ENCODE measurements around the gene BACH2.
"Not testable (repeated sequence)": the region's sequence is repeated elsewhere in the genome, so short reads cannot be mapped to it uniquely, and the experiment has no call there.

Gene BACH2

GRCh38 chr6:90065173-90065572 lies 231.5 kb downstream of the BACH2 start:
- intact Hi-C loops (cut with micrococcal nuclease) = no loop called here
- Mint-ChIP-seq H3K27ac (no peak overlapping the region), H3K4me1 (ENCODE audit: low read depth) (no peaks in the 10 kb centered on the region), H3K36me3 (ENCODE audit: low read depth) (no peaks in the 10 kb centered on the region), H3K4me3 (no peak overlapping the region), H3K27me3 (no peaks in the 10 kb centered on the region), H3K9me3 (no peaks in the 10 kb centered on the region)

GRCh38 chr6:90062667-90063066 lies 234.0 kb downstream of the BACH2 start:
- Mint-ChIP-seq H3K4me1 (ENCODE audit: low read depth) (no peaks in the 10 kb centered on the region), H3K27ac (no peak overlapping the region), H3K4me3 (no peak overlapping the region), H3K36me3 (ENCODE audit: low read depth) (no peaks in the 10 kb centered on the region), H3K27me3 (no peaks in the 10 kb centered on the region), H3K9me3 (no peaks in the 10 kb centered on the region)
- intact Hi-C loops (cut with micrococcal nuclease) = no loop called here

DNA sequence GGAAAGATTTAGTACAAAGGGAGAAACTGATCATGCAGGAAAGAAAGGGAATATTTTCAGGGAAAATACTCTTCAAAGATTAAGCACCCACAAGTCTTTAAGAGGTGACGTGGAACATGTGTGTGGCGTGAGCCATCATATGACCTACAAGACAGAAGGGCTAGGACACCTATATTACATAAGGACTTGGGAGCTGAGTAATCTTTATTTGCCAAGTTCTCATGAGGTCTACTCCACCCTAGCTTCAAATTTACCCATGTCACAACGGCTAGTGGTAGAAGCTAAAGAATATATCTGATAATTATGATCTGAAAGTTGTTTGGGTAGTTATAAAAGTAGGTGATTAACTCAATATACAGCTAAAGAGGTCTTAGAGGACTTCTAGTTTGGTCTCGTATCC lies 234.6 kb downstream of the BACH2 start:
- H3K4me3 Mint-ChIP-seq = no peak overlapping the region
- H3K27ac Mint-ChIP-seq = no peak overlapping the region
- H3K27me3 Mint-ChIP-seq = no peaks in the 10 kb centered on the region
- intact Hi-C loops (cut with micrococcal nuclease) = no loop called here
- H3K9me3 Mint-ChIP-seq = peaks cover 2% of the 10 kb centered on the region
- no peaks in the 10 kb centered on the region for H3K36me3 Mint-ChIP-seq (ENCODE audit: low read depth)
- H3K4me1 Mint-ChIP-seq (ENCODE audit: low read depth) = no peaks in the 10 kb centered on the region

- H3K27ac Mint-ChIP-seq; H3K36me3 Mint-ChIP-seq (ENCODE audit: low read depth); H3K4me3 Mint-ChIP-seq; intact Hi-C loops (cut with micrococcal nuclease); H3K27me3 Mint-ChIP-seq; H3K4me1 Mint-ChIP-seq (ENCODE audit: low read depth): not testable (repeated sequence)
- peaks cover 25% of the 10 kb centered on the region for H3K9me3 Mint-ChIP-seq
Measured at GRCh38 chr6:90059178-90059577, 237.5 kb downstream of the BACH2 start.

- H3K36me3 Mint-ChIP-seq (ENCODE audit: low read depth); H3K27me3 Mint-ChIP-seq; H3K27ac Mint-ChIP-seq; H3K4me1 Mint-ChIP-seq (ENCODE audit: low read depth); H3K4me3 Mint-ChIP-seq; intact Hi-C loops (cut with micrococcal nuclease): not testable (repeated sequence)
- H3K9me3 Mint-ChIP-seq = peaks cover 40% of the 10 kb centered on the region
Measured at GRCh38 chr6:90055924-90056323, 240.7 kb downstream of the BACH2 start.

- intact Hi-C loops (cut with micrococcal nuclease); H3K4me1 Mint-ChIP-seq (ENCODE audit: low read depth); H3K27me3 Mint-ChIP-seq; H3K36me3 Mint-ChIP-seq (ENCODE audit: low read depth); H3K27ac Mint-ChIP-seq; H3K4me3 Mint-ChIP-seq: not testable (repeated sequence)
- peaks cover 40% of the 10 kb centered on the region for H3K9me3 Mint-ChIP-seq
Measured at GRCh38 chr6:90054193-90054592, 242.4 kb downstream of the BACH2 start.

DNA sequence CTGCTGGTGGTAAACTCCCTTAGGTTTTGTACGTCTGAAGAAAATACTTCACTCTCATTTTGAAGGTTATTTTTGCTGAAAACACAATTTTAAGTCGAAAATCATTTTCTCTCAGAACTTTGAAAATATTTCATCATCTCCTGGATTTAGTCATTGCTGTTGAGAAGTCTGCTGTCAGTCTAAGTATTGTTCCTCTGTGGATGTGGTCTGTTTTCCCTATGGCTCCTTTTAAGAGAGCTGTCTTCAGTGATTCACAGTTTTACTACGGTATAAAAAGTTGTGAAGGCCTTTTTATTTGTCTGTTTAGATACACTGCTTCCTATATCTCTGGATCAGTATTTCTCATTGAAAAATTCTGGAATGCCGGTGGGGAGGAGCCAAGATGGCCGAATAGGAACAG lies 243.0 kb downstream of the BACH2 start:
- H3K4me1 Mint-ChIP-seq (ENCODE audit: low read depth) = no peaks in the 10 kb centered on the region
- H3K27ac Mint-ChIP-seq = no peak overlapping the region
- intact Hi-C loops (cut with micrococcal nuclease) = no loop called here

DNA sequence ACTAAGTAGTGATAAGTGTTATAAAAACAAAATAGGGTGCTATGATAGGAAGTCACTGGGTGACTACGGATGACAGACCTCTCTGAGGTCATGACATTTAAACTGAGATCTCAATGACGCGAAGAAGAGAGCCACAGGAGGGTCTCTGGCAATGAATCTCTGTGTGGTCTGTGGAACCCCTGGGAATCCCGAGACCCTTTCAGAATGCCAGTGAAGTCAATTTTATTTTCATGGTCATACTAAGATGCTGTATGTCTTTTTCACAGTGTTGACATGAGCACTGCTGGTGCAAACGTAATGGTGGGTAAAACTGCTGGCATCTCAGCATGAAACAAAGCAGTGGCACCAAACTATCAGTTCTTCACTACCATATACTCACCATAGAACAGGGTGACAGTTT lies 247.3 kb downstream of the BACH2 start:
- Mint-ChIP-seq H3K4me3 (no peak overlapping the region), H3K9me3 (peaks cover 16% of the 10 kb centered on the region), H3K27me3 (no peaks in the 10 kb centered on the region), H3K27ac (no peak overlapping the region), H3K36me3 (ENCODE audit: low read depth) (no peaks in the 10 kb centered on the region), H3K4me1 (ENCODE audit: low read depth) (no peaks in the 10 kb centered on the region)
- intact Hi-C loops (cut with micrococcal nuclease) = no loop called here

More for the DNA sequence above, 243.0 kb downstream of the BACH2 start:
- H3K27me3 Mint-ChIP-seq = no peaks in the 10 kb centered on the region
- H3K9me3 Mint-ChIP-seq = peaks cover 40% of the 10 kb centered on the region
- H3K4me3 Mint-ChIP-seq = no peak overlapping the region
- H3K36me3 Mint-ChIP-seq (ENCODE audit: low read depth) = no peaks in the 10 kb centered on the region

- Mint-ChIP-seq H3K4me3 (no peak overlapping the region), H3K4me1 (ENCODE audit: low read depth) (no peaks in the 10 kb centered on the region), H3K27ac (no peak overlapping the region), H3K27me3 (no peaks in the 10 kb centered on the region), H3K9me3 (peaks cover 7% of the 10 kb centered on the region), H3K36me3 (ENCODE audit: low read depth) (no peaks in the 10 kb centered on the region)
- intact Hi-C loops (cut with micrococcal nuclease) = no loop called here
Measured at GRCh38 chr6:90048206-90048967, 248.3 kb downstream of the BACH2 start.

DNA sequence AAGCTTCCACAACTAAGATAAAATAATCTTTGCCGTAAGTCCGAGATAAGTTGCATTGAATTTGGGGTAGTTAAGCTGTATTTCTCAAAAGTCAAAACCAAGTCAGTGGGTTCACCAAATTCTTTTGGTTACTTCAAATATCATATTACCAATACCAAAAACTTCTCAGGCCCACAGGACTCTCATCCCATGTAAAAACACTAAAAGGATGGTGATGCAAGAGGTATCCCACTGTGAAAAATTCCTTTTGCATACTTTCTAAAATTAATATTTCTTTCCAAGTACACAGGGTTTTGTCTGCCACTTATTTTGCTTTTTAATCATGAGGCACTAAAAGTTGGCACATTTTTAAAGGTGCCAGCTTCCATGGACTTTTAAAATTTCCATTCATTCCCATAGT lies 251.1 kb downstream of the BACH2 start:
- Mint-ChIP-seq H3K4me1 (ENCODE audit: low read depth) (no peaks in the 10 kb centered on the region), H3K27ac (no peak overlapping the region), H3K27me3 (no peaks in the 10 kb centered on the region), H3K4me3 (no peak overlapping the region), H3K9me3 (no peaks in the 10 kb centered on the region), H3K36me3 (ENCODE audit: low read depth) (no peaks in the 10 kb centered on the region)
- intact Hi-C loops (cut with micrococcal nuclease) = no loop called here

GRCh38 chr6:90044833-90045381 lies 251.7 kb downstream of the BACH2 start:
- intact Hi-C loops (cut with micrococcal nuclease) = no loop called here

GRCh38 chr6:90044182-90044832 lies 252.3 kb downstream of the BACH2 start:
- H3K27me3 Mint-ChIP-seq = no peaks in the 10 kb centered on the region
- intact Hi-C loops (cut with micrococcal nuclease) = no loop called here
- no peak overlapping the region for H3K4me3 Mint-ChIP-seq
- no peak overlapping the region for H3K27ac Mint-ChIP-seq
- no peaks in the 10 kb centered on the region for H3K36me3 Mint-ChIP-seq (ENCODE audit: low read depth)
- no peaks in the 10 kb centered on the region for H3K4me1 Mint-ChIP-seq (ENCODE audit: low read depth)
- H3K9me3 Mint-ChIP-seq = no peaks in the 10 kb centered on the region

More at GRCh38 chr6:90044833-90045381, 251.7 kb downstream of the BACH2 start:
- no peaks in the 10 kb centered on the region for H3K27me3 Mint-ChIP-seq
- no peaks in the 10 kb centered on the region for H3K36me3 Mint-ChIP-seq (ENCODE audit: low read depth)
- H3K4me1 Mint-ChIP-seq (ENCODE audit: low read depth) = no peaks in the 10 kb centered on the region
- no peak overlapping the region for H3K4me3 Mint-ChIP-seq
- H3K27ac Mint-ChIP-seq = no peak overlapping the region
- H3K9me3 Mint-ChIP-seq = no peaks in the 10 kb centered on the region

DNA sequence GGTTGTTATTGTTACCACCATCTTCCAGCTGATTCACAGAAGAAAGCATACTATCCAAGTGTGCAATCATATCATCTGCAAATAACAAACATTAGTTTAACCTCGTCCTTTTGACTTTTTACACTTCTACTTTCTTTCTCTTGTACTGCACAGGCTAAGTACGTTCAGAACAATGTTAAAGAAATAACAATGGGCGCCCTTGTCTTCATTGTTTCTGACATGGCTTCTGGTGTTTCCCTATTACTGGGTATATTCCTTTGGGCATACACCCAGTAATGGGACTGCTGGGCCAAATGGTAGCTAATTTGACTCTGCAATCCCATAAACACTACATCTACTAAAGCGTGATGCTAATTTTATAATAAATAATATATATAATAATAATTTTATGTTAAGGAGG lies 255.7 kb downstream of the BACH2 start:
- H3K27me3 Mint-ChIP-seq = no peaks in the 10 kb centered on the region
- H3K4me3 Mint-ChIP-seq = no peak overlapping the region
- H3K27ac Mint-ChIP-seq = no peak overlapping the region
- peaks cover 6% of the 10 kb centered on the region for H3K4me1 Mint-ChIP-seq (ENCODE audit: low read depth)
- H3K36me3 Mint-ChIP-seq (ENCODE audit: low read depth) = no peaks in the 10 kb centered on the region
- no peaks in the 10 kb centered on the region for H3K9me3 Mint-ChIP-seq
- intact Hi-C loops (cut with micrococcal nuclease) = no loop called here

- H3K9me3 Mint-ChIP-seq = no peaks in the 10 kb centered on the region
- H3K4me3 Mint-ChIP-seq = no peak overlapping the region
- intact Hi-C loops (cut with micrococcal nuclease) = no loop called here
- H3K27me3 Mint-ChIP-seq = no peaks in the 10 kb centered on the region
- H3K27ac Mint-ChIP-seq = no peak overlapping the region
- no peaks in the 10 kb centered on the region for H3K36me3 Mint-ChIP-seq (ENCODE audit: low read depth)
- peaks cover 6% of the 10 kb centered on the region for H3K4me1 Mint-ChIP-seq (ENCODE audit: low read depth)
Measured at GRCh38 chr6:90039911-90040310, 256.7 kb downstream of the BACH2 start.
